ENCODE measurements around the gene RGS9BP.

DNA sequence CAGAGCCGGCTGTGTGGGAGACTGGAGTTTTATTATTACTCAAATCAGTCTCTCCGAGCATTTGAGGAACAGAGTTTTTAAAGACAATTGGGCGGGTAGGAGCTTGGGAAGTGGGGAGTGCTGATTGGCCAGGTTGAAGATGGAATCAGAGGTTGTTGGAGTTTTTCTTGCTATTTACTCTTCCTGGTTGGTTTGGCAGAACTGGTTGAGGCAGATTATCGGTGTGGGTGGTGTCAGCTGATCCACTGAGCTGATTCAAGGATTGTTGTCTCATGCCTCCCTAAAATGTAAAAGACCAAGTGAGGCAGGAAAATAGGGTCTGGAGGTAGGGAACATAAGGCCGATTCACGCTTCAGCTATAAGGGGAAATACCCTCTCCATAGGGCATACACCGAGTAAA lies 42.6 kb downstream of the RGS9BP start:
- TF ChIP-seq, protein P1, sequence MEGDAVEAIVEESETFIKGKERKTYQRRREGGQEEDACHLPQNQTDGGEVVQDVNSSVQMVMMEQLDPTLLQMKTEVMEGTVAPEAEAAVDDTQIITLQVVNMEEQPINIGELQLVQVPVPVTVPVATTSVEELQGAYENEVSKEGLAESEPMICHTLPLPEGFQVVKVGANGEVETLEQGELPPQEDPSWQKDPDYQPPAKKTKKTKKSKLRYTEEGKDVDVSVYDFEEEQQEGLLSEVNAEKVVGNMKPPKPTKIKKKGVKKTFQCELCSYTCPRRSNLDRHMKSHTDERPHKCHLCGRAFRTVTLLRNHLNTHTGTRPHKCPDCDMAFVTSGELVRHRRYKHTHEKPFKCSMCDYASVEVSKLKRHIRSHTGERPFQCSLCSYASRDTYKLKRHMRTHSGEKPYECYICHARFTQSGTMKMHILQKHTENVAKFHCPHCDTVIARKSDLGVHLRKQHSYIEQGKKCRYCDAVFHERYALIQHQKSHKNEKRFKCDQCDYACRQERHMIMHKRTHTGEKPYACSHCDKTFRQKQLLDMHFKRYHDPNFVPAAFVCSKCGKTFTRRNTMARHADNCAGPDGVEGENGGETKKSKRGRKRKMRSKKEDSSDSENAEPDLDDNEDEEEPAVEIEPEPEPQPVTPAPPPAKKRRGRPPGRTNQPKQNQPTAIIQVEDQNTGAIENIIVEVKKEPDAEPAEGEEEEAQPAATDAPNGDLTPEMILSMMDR (IDR thresholded peaks at IDR 0.05), result no peak
- no peak for TF ChIP-seq POLR2AphosphoS5 (IDR thresholded peaks at IDR 0.05)

Data from esophagus muscularis mucosa (tissue), 3 donors.